Activated T-helper 17 cell treated with anti-CD3 and anti-CD28 coated beads, Interleukin-2, amount 50 U/mL, for 72 hours (primary cell): ENCODE results near the gene BBX. TPM values are rescaled to one million over a fixed set of nuclear protein-coding genes. Genes with fewer than 3 reads are reported as not detected.

ENCODE experiments used
- ATAC-seq: fragments of 150-1000 bp; cut with Tn5 transposase; replicated peaks from 2 replicates; pipeline ENCODE4 v1.10.0; 2021; ENCODE audit warnings: mild to moderate bottlenecking, moderate library complexity
- H3K27ac Mint-ChIP-seq: one replicate; pipeline ENCODE4 v1.8.0; 2022; ENCODE audit warnings: mixed read lengths
- H3K27me3 Mint-ChIP-seq: one replicate; pipeline ENCODE4 v1.8.0; 2022; ENCODE audit warnings: mixed read lengths
- H3K36me3 Mint-ChIP-seq: one replicate; pipeline ENCODE4 v1.8.0; 2022; ENCODE audit warnings: low read depth, mild to moderate bottlenecking, mixed read lengths
- H3K4me1 Mint-ChIP-seq: one replicate; pipeline ENCODE4 v1.8.0; 2022; ENCODE audit warnings: mixed read lengths
- H3K4me3 Mint-ChIP-seq: one replicate; pipeline ENCODE4 v1.8.0; 2022; ENCODE audit warnings: mild to moderate bottlenecking, mixed read lengths
- H3K9me3 Mint-ChIP-seq: one replicate; pipeline ENCODE4 v1.8.0; 2022; ENCODE audit warnings: mixed read lengths
- total RNA-seq, 2 donors: library from RNA; stranded (reverse); gene quantifications; one replicate each; pipeline ENCODE4 v1.2.3, GENCODE V29; 2022

BBX gene
- total RNA-seq, 2 donors from 2014 or later, result 29.3 to 32.8 TPM

GRCh38 chr3:107854733-107855132 lies 332.0 kb downstream of the BBX start:
- Mint-ChIP-seq H3K9me3 (no peaks in the 10 kb centered on the region), H3K27ac (no peak overlapping the region), H3K36me3 (no peaks in the 10 kb centered on the region), H3K4me3 (no peak overlapping the region), H3K27me3 (no peaks in the 10 kb centered on the region), H3K4me1 (no peaks in the 10 kb centered on the region)
- ATAC-seq, result no peak

GRCh38 chr3:107855710-107856109 lies 332.9 kb downstream of the BBX start:
- Mint-ChIP-seq H3K4me3 (no peak overlapping the region), H3K27ac (no peak overlapping the region), H3K4me1 (no peaks in the 10 kb centered on the region), H3K9me3 (no peaks in the 10 kb centered on the region), H3K27me3 (no peaks in the 10 kb centered on the region), H3K36me3 (no peaks in the 10 kb centered on the region)
- peak; percentile 44 for ATAC-seq

- H3K27me3 Mint-ChIP-seq, result peaks cover 4% of the 10 kb centered on the region
- H3K27ac Mint-ChIP-seq, result no peak overlapping the region
- no peak for ATAC-seq
- H3K4me3 Mint-ChIP-seq, result no peak overlapping the region
- no peaks in the 10 kb centered on the region for H3K9me3 Mint-ChIP-seq
- no peaks in the 10 kb centered on the region for H3K36me3 Mint-ChIP-seq
- H3K4me1 Mint-ChIP-seq, result no peaks in the 10 kb centered on the region
These were observed 335.1 kb downstream of the BBX start for GRCh38 chr3:107857854-107858253.

DNA sequence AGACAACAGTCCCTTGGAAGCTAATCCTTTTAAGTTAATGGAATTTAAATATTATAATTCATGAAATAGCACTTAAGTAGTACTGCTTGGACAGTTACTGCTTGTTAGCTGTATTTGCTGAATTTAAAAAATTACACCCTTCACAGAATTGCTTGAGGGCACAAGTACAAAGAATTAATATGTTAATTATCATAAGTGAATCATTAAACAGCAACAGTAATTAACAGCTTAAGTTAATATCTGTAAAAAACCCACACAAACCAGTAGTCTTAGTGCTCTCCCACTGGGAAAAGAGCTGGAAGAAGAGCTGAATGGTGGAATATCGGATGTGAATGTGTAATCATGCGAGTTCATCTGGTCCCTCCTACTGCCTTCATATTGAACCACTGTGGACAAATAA lies 336.1 kb downstream of the BBX start:
- Mint-ChIP-seq H3K4me1 (no peaks in the 10 kb centered on the region), H3K27ac (no peak overlapping the region), H3K27me3 (peaks cover 4% of the 10 kb centered on the region), H3K9me3 (no peaks in the 10 kb centered on the region), H3K36me3 (no peaks in the 10 kb centered on the region), H3K4me3 (no peak overlapping the region)
- ATAC-seq, result no peak

Other genes starting within 250 kb of the BBX start
- not detected for gene CCDC54, start 145.5 kb upstream of the BBX start, total RNA-seq